K562 (cell line): Measurements from ENCODE around the gene PIM3. TPM values are rescaled to one million over a fixed set of nuclear protein-coding genes. Genes with fewer than 3 reads are reported as not detected.

Experiments used
- ARID1B ChIP-seq: fragments of 450-650 bp; IDR thresholded peaks from 2 replicates; pipeline ENCODE4 v1.6.1; 2016; ENCODE audit warnings: antibody characterized with exemption, mild to moderate bottlenecking, inconsistent platforms
- BHLHE40 ChIP-seq: IDR thresholded peaks from 2 replicates; pipeline ENCODE4 v1.6.1; 2011; ENCODE audit warnings: low read length, improper control_type of control experiment
- BRD9 ChIP-seq: fragments of 450-650 bp; IDR thresholded peaks from 2 replicates; pipeline ENCODE4 v1.6.1; 2018; ENCODE audit warnings: low read depth; ENCODE audit not compliant: partially characterized antibody
- CBFA2T3 ChIP-seq: fragments of 450-650 bp; IDR thresholded peaks from 2 replicates; pipeline ENCODE4 v1.6.1; 2017
- CREM ChIP-seq: IDR thresholded peaks from 2 replicates; pipeline ENCODE4 v1.6.1; 2014; ENCODE audit warnings: antibody characterized with exemption, low read depth
- EGR1 ChIP-seq: fragments of 450-650 bp; conservative IDR thresholded peaks from 2 replicates; pipeline ENCODE4 v1.6.1; 2017; ENCODE audit warnings: mild to moderate bottlenecking
- FOXP4 ChIP-seq: sonication (generic); formaldehyde crosslinking; IDR thresholded peaks from 2 replicates; pipeline ENCODE4 v1.8.0; 2022; ENCODE audit warnings: mild to moderate bottlenecking, missing genetic modification reagents, borderline replicate concordance
- GATAD2B ChIP-seq: fragments of 450-650 bp; IDR thresholded peaks from 2 replicates; pipeline ENCODE4 v1.6.1; 2017; ENCODE audit warnings: mild to moderate bottlenecking, borderline replicate concordance
- HDAC6 ChIP-seq: IDR thresholded peaks from 2 replicates; pipeline ENCODE4 v1.6.1; 2012; ENCODE audit warnings: low read depth, mild to moderate bottlenecking, control low read depth, inconsistent platforms, low read length, moderate library complexity
- HOXB6 ChIP-seq: fragments of 250-450 bp; sonication (Bioruptor Pico); IDR thresholded peaks from 2 replicates; pipeline ENCODE4 v1.5.1; 2022; ENCODE audit warnings: mild to moderate bottlenecking, borderline replicate concordance
- MAX ChIP-seq: sonication (generic); formaldehyde crosslinking; IDR thresholded peaks from 2 replicates; pipeline ENCODE4 v1.9.0; 2022; ENCODE audit warnings: mild to moderate bottlenecking, missing genetic modification reagents
- NR4A1 ChIP-seq, 2 experiments: fragments of 250-450 bp in 1 of 2; fragments of 450-650 bp in 1 of 2; sonication (Bioruptor Pico) in 1 of 2; IDR thresholded peaks; 2 replicates each; pipeline versions ENCODE4 v1.4.0 to v1.6.1; 2016 to 2020; ENCODE audit warnings: mild to moderate bottlenecking in 2 of 2, missing compliant biosample characterization in 1 of 2, missing genetic modification characterization in 1 of 2, moderate library complexity in 1 of 2
- NRF1 ChIP-seq, 2 experiments: fragments of 450-650 bp; IDR thresholded peaks in 1 of 2; conservative IDR thresholded peaks in 1 of 2; 2 replicates each; pipeline ENCODE4 v1.6.1; 2014; ENCODE audit warnings: mild to moderate bottlenecking in 2 of 2
- NUFIP1 ChIP-seq: fragments of 450-650 bp; IDR thresholded peaks from 2 replicates; pipeline ENCODE4 v1.6.1; 2018; ENCODE audit not compliant: partially characterized antibody
- PHF8 ChIP-seq: fragments of 200-600 bp; sonication (generic); IDR thresholded peaks from 2 replicates; pipeline ENCODE4 v1.6.1; 2012; ENCODE audit warnings: mixed run types, mild to moderate bottlenecking, inconsistent platforms, low read length, moderate library complexity, borderline replicate concordance
- POLR2G ChIP-seq: fragments of 200-400 bp; formaldehyde crosslinking; IDR thresholded peaks from 2 replicates; pipeline ENCODE4 v1.6.1; 2017; ENCODE audit warnings: low read depth, mild to moderate bottlenecking, antibody characterized with exemption, low read length, moderate library complexity
- PTBP1 ChIP-seq: fragments of 200-400 bp; formaldehyde crosslinking; IDR thresholded peaks from 2 replicates; pipeline ENCODE4 v1.6.1; 2017; ENCODE audit warnings: low read depth, low read length
- RBFOX2 ChIP-seq: fragments of 200-400 bp; formaldehyde crosslinking; IDR thresholded peaks from 2 replicates; pipeline ENCODE4 v1.6.1; 2017; ENCODE audit warnings: low read depth, mild to moderate bottlenecking, low read length, moderate library complexity
- RFX1 ChIP-seq: fragments of 450-650 bp; IDR thresholded peaks from 2 replicates; pipeline ENCODE4 v1.6.1; 2016; ENCODE audit warnings: mild to moderate bottlenecking, moderate library complexity
- TBP ChIP-seq: optimal IDR thresholded peaks from 2 replicates; pipeline ENCODE3; 2011; ENCODE audit warnings: low read depth, low read length, improper control_type of control experiment
- ZNF165 ChIP-seq: fragments of 250-450 bp; sonication (Bioruptor Pico); IDR thresholded peaks from 2 replicates; pipeline ENCODE4 v1.4.0; 2020; ENCODE audit warnings: borderline replicate concordance
- ZNF449 ChIP-seq: fragments of 250-450 bp; sonication (Bioruptor Pico); IDR thresholded peaks from 2 replicates; pipeline ENCODE4 v1.8.0; 2022; ENCODE audit warnings: moderate library complexity, mild to moderate bottlenecking, inconsistent platforms
- polyA plus RNA-seq, 8 experiments: library from polyadenylated mRNA; depleted of rRNA in 4 of 8; stranded (reverse) in 5 of 8; unstranded in 3 of 8; fragments of >200 nt; fragmentation: Nextera tagmentation in 2 of 8; fragmentation: Illumina TruSeq in 1 of 8; extraction: Ambion mirVana in 2 of 8; extraction: Trizol in 1 of 8; gene quantifications; 2 replicates each; pipeline versions ENCODE4 v1.2.1 to v1.2.3, GENCODE V29; 2011 to 2014; ENCODE audit warnings: inconsistent platforms in 1 of 8, missing spikeins in 1 of 8
- total RNA-seq, 7 experiments: library from RNA; depleted of rRNA in 6 of 7; stranded (reverse); fragments of >200 nt in 6 of 7; fragmentation: Illumina TruSeq in 2 of 7; extraction: Trizol in 2 of 7; gene quantifications; 2 replicates each; pipeline versions ENCODE4 v1.2.1 to v1.2.3, GENCODE V29; 2011 to 2021; ENCODE audit warnings: low replicate concordance in 1 of 7

The PIM3 gene
- total and polyA plus RNA-seq, 9 of the 15 experiments (the other 6 are each of a cell fraction or from before 2014, with no cell fraction given) = 0.24 to 40.5 (median 5.3) TPM

- TF ChIP-seq FOXP4 (CRISPR knock-in tag) (no peak), PTBP1 (no peak), MAX (CRISPR knock-in tag) (peak; percentile 73), EGR1 (peak; percentile 30; the same call in 1 of the 2 replicates), ZNF449 (CRISPR knock-in tag) (no peak), POLR2G (peak; percentile 68), BHLHE40 (no peak), TBP (peak; percentile 7), NR4A1 (CRISPR knock-in tag; IDR thresholded peaks at IDR 0.05) (no peak), NR4A1 (tag; IDR thresholded peaks at IDR 0.05) (no peak), NRF1 (conservative IDR thresholded peaks at IDR 0.05 in 1 of 2, IDR thresholded peaks at IDR 0.05 in 1 of 2) (peak; percentile 54 to 61), HDAC6 (no peak), NUFIP1 (peak; percentile 9), CREM (peak; percentile 79), ZNF165 (CRISPR knock-in tag) (no peak), CBFA2T3 (peak; percentile 23; the same call in 1 of the 2 replicates), HOXB6 (CRISPR knock-in tag) (no peak), GATAD2B (no peak), PHF8 (peak; percentile 57; the same call in 1 of the 2 replicates), ARID1B (peak; percentile 18; the same call in 1 of the 2 replicates), BRD9 (no peak), RFX1 (peak; percentile 62), RBFOX2 (peak; percentile 70)
Observed at GRCh38 chr22:49999063-49999945, 38.7 kb downstream of the PIM3 start (continued).
